NT2/D1 (cell line): ENCODE data around the gene TRAPPC4.

Experiments
- DNase-seq: peaks from one replicate; pipeline ENCODE4 v3.0.0-alpha.2; 2011; ENCODE audit warnings: low read depth, low spot score
- H3K27me3 ChIP-seq: 2 replicates; pipeline ENCODE4 v1.6.0; 2011; ENCODE audit warnings: mild to moderate bottlenecking; ENCODE audit not compliant: insufficient read length, insufficient read depth
- H3K36me3 ChIP-seq: 2 replicates; pipeline ENCODE4 v1.6.1; 2011; ENCODE audit warnings: mild to moderate bottlenecking, low read length, mixed read lengths; ENCODE audit not compliant: insufficient read depth, insufficient read length
- H3K4me1 ChIP-seq: 2 replicates; pipeline ENCODE4 v1.5.1; 2011; ENCODE audit not compliant: insufficient read depth, insufficient read length
- H3K4me3 ChIP-seq: 2 replicates; pipeline ENCODE4 v1.5.1; 2011; ENCODE audit warnings: low read depth; ENCODE audit not compliant: insufficient read length
- H3K9ac ChIP-seq: 2 replicates; pipeline ENCODE4 v1.6.0; 2011; ENCODE audit warnings: low read depth; ENCODE audit not compliant: insufficient read length
- H3K9me3 ChIP-seq: 2 replicates; pipeline ENCODE4 v1.5.1; 2011; ENCODE audit warnings: mild to moderate bottlenecking, low read length; ENCODE audit not compliant: insufficient read depth
- SUZ12 ChIP-seq: IDR thresholded peaks from 2 replicates; pipeline ENCODE4 v1.6.1; 2011; ENCODE audit not compliant: insufficient read length, insufficient read depth; ENCODE audit errors: extremely low read depth
- YY1 ChIP-seq: IDR thresholded peaks from 2 replicates; pipeline ENCODE4 v1.6.1; 2011; ENCODE audit not compliant: insufficient read length, insufficient read depth
- ZNF274 ChIP-seq: IDR thresholded peaks from 2 replicates; pipeline ENCODE4 v1.6.1; 2011; ENCODE audit warnings: mild to moderate bottlenecking, low read depth, low read length

The TRAPPC4 gene

DNA sequence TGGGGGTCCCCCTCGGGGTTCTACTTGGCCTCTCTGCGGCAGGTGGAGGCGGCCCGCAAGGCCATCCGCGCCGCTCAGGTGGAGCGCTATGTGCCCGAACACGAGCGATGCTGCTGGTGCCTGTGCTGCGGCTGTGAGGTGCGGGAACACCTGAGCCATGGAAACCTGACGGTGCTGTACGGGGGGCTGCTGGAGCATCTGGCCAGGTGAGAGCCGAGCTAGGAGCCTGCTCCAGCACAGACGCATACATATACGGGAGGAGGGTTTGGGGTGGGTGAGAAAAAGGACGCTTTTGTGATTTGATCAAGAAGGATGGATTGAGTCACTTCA, 20.2 kb upstream of the TRAPPC4 start:
- Histone ChIP-seq H3K27me3 (no peaks in the 10 kb centered on the region), H3K4me1 (peaks cover 6% of the 10 kb centered on the region), H3K9me3 (no peaks in the 10 kb centered on the region; the same call in 1 of the 2 replicates), H3K4me3 (peak overlapping the region; percentile 96), H3K36me3 (peaks cover 41% of the 10 kb centered on the region), H3K9ac (peak overlapping the region; percentile 93)
- no peak for TF ChIP-seq YY1
- no peak for TF ChIP-seq ZNF274
- no peak for TF ChIP-seq SUZ12
- no peak for DNase-seq

DNA sequence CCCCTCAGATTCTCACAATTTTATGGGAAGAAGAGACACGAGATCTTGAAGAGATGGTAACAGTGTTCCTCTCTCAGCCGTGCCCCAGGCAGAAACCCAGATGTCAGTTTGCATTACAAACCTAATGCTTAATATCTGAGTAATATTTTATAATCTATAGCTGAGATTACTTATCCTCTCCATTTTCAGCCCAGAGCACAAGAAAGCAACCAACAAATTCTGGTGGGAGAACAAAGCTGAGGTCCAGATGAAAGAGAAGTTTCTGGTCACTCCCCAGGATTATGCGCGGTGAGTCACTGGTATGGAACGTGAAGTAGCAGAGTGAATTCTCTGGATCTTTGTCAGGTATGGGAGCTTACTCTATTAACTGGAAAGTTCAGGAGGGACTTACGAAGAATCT, 19.7 kb upstream of the TRAPPC4 start:
- DNase-seq, result peak; percentile 71
- Histone ChIP-seq H3K4me1 (peaks cover 6% of the 10 kb centered on the region), H3K4me3 (peak overlapping the region; percentile 96), H3K9ac (peak overlapping the region; percentile 93), H3K9me3 (no peaks in the 10 kb centered on the region), H3K36me3 (peaks cover 37% of the 10 kb centered on the region), H3K27me3 (no peaks in the 10 kb centered on the region)
- TF ChIP-seq YY1 (no peak), ZNF274 (no peak), SUZ12 (no peak)

DNA sequence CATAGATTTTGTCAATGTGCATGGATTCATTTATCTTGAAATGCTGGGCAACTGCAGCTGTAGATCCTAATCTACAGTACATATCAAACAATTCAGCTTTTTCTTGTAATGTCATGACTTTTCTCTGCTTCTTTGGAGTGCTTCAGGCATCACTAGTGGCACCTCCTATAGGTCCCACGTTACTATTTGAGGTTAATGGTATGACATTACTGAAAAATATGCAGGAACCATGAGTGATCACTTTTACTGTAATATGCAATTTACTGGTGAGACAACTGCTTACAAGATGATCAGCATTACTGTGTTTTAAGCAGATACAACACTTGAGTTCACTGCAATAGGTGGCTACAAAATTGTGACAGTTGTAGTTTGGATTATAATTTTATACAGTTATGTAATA, 17.7 kb upstream of the TRAPPC4 start:
- DNase-seq, result no peak
- TF ChIP-seq ZNF274, result no peak
- TF ChIP-seq YY1, result no peak
- TF ChIP-seq SUZ12, result no peak
- H3K9ac ChIP-seq, result no peak overlapping the region
- peaks cover 6% of the 10 kb centered on the region for H3K4me1 ChIP-seq
- peaks cover 49% of the 10 kb centered on the region for H3K36me3 ChIP-seq
- no peaks in the 10 kb centered on the region for H3K9me3 ChIP-seq
- no peaks in the 10 kb centered on the region for H3K27me3 ChIP-seq
- no peak overlapping the region for H3K4me3 ChIP-seq

DNA sequence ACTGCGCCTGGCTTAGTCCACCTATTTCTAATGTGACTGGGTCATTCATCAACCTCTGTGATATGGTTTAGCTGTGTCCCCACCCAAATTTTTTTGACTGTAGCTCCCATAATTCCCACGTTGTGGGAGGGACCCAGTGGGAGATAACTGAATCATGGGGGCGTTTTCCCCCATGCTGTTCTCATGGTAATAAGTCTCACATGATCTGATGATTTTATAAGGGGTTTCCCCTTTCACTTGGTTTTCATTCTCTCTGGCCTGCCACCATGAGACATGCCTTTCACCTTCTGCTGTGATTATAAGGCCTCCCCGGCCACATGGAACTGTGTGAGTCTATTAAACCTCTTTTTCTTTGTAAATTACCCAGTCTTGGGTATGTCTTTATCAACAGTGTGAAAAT, 11.9 kb upstream of the TRAPPC4 start:
- peaks cover 71% of the 10 kb centered on the region for H3K36me3 ChIP-seq
- TF ChIP-seq ZNF274, result no peak
- no peak for TF ChIP-seq YY1
- TF ChIP-seq SUZ12, result no peak

DNA sequence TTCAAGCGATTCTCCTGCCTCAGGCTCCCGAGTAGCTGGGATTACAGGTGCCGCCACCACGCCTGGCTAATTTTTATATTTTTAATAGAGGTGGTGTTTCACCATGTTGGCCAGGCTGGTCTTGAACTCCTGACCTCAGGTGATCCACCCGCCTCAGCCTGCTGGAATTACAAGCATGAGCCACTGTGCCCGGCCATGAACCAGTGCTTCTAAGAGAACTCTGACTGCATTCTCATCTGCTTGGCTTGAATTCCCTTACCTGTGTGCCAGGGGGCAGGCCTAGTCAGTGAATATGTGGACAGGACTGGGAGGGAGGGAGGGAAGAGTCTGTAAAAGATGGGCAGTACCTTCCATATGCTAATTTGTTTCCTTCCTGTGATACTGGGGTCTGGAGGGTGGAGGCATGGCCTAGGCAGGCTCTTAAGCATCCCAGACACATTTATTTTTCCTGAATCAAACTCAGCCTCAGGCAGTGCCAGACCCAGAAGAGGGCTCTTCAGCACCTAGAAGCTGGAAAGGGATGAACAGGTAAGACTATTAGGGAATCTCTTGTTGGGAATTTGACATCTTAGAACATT, 7.0 kb upstream of the TRAPPC4 start:
- DNase-seq, result no peak
- no peak for TF ChIP-seq YY1
- Histone ChIP-seq H3K4me1 (no peaks in the 10 kb centered on the region), H3K27me3 (no peaks in the 10 kb centered on the region), H3K36me3 (peaks cover 89% of the 10 kb centered on the region), H3K9ac (no peak overlapping the region), H3K9me3 (no peaks in the 10 kb centered on the region), H3K4me3 (no peak overlapping the region)

More for the DNA sequence above, 11.9 kb upstream of the TRAPPC4 start:
- H3K4me1 ChIP-seq, result no peaks in the 10 kb centered on the region
- no peaks in the 10 kb centered on the region for H3K9me3 ChIP-seq
- DNase-seq, result no peak
- no peak overlapping the region for H3K9ac ChIP-seq
- no peak overlapping the region for H3K4me3 ChIP-seq
- H3K27me3 ChIP-seq, result no peaks in the 10 kb centered on the region

DNA sequence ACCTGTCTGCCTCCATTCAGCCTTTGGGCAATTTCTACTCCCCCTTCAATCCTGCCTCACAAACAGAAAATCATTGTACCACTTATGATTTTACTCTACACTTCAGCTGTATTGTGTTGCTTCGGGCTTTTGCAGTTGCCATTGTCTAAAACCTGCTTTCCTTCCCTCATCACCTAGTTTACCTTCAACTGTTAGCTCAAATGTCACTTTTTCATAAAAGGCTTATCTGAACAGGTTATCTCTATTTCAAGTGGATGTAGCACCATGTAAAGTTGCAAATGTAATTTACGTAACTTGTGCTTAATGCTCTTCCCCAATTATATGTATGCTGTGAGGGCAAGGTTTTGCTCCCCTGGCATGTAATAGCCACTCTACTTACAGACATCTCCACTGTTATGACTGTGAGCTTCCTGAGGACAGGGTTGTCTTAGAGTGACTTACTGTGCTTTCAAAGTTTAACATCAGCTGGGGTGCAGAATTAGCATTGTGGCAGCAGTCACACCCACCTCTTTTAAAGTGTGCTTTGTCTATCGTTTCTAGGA, 5.9 kb upstream of the TRAPPC4 start:
- TF ChIP-seq ZNF274, result no peak
- TF ChIP-seq SUZ12, result no peak
- TF ChIP-seq YY1, result no peak
- Histone ChIP-seq H3K9me3 (no peaks in the 10 kb centered on the region), H3K4me3 (no peak overlapping the region), H3K9ac (no peak overlapping the region), H3K27me3 (no peaks in the 10 kb centered on the region), H3K4me1 (peaks cover 2% of the 10 kb centered on the region), H3K36me3 (peaks cover 89% of the 10 kb centered on the region)
- DNase-seq, result no peak

DNA sequence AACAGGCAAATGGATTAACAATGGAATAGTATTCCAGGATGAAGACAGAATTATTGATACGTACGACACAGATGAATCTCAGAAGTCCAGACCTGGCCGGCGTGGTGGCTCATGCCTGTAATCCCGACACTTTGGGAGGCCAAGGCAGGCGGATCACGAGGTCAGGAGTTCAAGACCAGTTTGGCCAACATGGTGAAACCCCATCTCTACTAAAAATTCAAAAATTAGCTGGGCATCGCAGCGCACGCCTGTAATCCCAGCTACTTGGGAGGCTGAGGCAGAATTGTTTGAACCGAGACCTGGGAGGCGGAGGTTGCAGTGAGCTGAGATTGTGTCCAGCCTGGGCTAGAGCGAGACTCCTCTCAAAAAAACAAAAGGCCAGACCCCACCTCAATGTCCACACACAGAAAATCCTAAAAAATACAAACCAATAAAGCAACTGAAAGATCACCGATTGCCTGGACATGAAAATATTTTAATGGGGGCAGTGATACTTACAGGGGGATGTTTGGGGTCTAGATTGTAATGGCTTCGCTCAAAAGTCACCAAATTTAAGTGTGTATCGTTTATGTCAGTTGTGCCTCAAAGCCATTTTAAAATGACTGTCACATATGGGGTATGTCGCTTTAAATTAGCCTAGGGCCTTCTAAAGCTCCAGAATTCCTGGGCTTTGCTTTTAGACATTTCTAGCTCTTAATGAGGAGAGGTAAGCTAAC, 4.2 kb upstream of the TRAPPC4 start:
- H3K9ac ChIP-seq, result no peak overlapping the region
- peaks cover 2% of the 10 kb centered on the region for H3K4me1 ChIP-seq
- H3K27me3 ChIP-seq, result no peaks in the 10 kb centered on the region
- no peaks in the 10 kb centered on the region for H3K9me3 ChIP-seq
- TF ChIP-seq ZNF274, result no peak
- TF ChIP-seq SUZ12, result no peak
- TF ChIP-seq YY1, result no peak
- H3K4me3 ChIP-seq, result no peak overlapping the region
- no peak for DNase-seq
- H3K36me3 ChIP-seq, result peaks cover 80% of the 10 kb centered on the region
